HG02870 (cell line): ENCODE measurements around the gene METTL1.

Experiments used
- ATAC-seq: cut with Tn5 transposase; IDR thresholded peaks from one replicate; pipeline ENCODE4 v1.9.1; 2021; ENCODE audit warnings: mild to moderate bottlenecking, moderate library complexity; ENCODE audit not compliant: unreplicated experiment

METTL1 gene

DNA sequence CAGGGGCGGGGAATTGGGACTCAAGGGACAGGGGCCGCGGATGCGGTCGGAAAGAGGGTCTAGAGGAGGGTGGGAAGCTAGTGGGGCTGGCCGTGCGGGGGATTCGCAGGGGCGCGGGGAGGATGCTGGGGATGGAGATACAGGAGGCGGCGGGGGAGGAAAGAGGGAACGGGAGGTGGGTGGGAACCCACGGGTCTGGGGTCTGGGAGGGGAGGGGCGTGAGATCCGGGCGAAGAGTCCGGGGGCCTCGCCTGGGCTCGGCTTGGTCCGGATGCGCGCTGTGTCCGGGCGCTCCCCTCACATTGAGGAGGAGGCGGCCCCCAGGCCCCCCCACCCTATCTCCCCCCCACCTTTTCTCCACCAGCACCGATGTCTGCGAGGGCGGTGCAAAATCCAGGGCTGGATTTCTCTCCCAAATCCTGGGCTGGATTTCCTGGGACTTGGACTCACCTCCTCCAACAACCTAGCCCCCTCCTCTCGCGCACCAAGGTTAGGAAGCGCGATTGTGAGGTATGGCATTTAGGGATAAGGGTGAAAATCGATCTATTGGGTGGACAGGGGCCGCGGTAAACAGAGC, 33.2 kb downstream of the METTL1 start, which contains the start of gene AGAP2:
AGAP2 (minus strand) TSS at position 82 of the 577 bp plus-strand sequence. CDS start 496 bp downstream, outside the sequence.
- no peak for ATAC-seq

DNA sequence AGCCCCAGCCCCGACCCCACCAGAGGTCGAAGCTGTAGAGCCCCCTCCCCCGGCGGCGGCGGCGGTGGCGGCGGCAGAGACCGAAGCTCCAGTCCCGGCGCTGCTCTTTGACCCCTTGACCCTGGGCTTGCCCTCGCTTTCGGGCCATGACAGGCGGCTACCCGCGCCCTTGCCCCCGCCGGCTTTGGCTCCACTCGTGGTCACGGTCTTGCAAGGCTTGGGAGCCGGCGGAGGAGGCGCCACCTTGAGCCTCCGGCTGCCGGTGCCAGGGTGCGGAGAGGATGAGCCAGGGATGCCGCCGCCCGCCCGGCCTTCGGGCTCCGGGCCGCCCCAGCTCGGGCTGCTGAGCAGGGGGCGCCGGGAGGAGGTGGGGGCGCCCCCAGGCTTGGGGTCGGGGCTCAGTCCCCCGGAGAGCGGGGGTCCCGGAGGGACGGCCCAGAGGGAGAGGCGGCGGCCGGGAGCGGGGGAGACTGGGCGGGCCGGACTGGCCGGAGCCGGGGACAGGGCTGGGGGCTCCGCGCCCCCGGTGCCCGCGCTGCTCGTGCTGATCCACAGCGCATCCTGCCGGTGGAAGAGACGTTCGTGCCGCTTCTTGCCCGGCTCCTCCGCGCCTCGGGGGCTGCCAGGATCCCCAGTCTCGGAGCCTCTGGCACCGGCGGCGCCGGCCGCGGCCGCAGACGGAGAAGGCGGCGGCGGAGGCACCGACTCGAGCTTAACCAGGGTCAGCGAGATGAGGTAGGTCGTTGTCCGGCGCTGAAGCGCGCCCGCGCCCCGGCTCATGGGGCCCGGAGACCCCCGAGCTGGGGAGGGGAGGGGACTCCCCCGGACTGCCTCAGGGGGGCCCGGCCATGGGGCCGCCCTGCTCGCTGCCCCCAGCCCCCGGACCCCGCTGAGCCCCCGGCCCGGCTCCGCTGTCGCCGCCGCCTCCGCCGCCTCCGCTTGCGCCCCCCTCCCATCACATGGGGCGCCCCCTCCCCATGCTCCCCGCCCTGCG, 34.1 kb downstream of the METTL1 start:
- ATAC-seq, result no peak

DNA sequence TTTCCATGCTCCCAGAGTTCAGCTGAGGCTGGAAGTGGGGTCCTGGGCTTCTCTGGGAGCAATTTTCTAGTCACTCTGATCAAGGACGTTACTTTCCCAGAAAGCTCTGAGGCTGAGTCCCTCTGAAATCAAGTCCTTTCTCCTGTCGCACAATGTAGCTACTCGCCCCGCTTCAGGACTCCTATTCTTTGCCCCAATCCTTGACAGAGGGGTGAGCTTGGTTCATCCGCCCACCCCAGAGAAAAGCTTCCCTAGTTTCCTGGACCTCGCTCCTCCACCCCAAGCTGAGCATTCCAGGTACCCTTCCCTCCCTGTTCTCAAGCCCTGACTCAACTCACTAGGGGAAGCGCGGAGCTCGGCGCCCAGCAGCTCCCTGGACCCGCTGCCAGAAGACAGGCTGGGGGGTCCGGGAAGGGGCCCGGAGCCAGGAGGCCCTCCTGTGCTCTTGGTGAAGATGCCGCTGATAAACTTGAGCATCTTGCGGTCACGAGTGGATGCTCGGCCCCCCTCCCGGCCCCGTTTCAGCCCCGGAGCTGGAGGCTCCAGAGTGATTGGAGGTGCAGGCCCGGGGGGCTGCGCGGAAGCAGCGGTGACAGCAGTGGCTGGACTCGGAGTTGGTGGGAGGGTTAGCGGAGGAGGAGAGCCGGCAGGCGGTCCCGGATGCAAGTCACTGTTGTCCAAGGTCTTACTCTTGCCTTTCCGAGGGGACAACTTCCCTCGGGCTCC, 35.0 kb downstream of the METTL1 start:
- no peak for ATAC-seq

DNA sequence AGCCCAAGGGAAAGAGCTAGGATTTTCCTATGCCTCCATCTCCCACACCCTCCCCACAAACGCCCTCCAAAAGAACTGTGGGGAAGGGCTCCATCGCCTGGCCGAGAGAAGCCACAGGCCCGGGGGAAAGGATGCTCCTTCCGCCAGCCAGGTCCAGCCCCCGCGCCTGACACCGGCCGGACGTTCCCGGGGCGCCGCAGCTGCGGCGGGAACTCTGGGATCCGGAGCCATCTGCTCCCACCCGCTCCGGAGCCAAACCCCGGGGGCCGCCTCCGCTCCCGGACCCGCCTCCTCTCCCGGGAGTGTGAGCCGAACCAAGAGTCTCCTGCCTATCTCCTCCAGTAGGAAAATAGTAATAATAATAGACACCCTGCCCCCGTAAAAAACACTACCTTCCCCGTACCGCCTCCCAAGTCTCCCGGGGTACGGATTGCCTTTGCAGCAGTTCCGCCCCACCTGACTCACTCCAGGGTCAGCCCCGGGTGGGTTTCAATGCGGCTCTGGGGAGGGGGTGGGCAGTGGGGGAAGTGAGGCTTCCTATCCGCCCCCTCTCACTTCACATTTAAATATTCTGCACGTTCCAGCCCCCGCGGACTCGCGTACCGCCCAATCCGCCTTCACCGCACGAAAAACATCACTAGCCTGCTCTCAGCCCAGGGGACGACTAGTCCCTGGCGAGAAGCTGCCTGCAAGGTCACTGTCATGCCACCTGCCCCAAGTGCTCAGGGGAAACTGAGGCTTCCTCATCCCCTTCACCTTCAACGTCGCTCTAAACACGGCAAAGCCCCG, 35.8 kb downstream of the METTL1 start:
- no peak for ATAC-seq

DNA sequence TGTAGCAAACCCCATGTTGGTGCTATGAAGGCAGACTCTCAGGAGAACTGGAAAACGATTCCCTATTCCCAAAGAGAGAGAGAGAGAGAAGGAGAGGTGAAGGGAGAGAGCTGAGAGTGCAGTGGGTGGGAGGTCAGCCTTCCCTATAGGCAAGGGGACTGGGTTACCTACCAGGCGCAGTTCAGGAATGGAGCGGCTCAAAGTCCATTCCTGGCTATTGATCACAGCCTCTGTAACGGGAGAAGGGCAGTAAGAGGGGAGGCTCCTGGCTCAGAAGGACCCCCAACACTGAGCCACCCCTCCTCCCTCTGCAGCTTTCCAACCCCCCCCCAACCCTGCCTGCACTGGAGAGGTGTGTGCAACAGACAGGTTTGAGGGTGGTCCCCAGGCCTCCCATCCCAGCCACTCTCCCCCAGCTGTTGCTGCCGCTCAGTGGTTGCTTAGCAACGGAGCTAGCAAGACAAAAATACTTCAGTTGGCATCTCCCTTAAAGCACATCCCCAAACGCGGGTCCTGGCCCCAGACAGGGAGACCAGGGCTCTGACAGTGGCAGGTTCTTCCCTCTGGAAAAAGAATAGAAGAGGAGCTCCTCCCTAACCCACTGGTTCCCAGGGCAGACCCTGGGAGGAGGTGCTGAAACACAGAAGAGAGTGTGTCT, 36.6 kb downstream of the METTL1 start:
- ATAC-seq, result no peak

DNA sequence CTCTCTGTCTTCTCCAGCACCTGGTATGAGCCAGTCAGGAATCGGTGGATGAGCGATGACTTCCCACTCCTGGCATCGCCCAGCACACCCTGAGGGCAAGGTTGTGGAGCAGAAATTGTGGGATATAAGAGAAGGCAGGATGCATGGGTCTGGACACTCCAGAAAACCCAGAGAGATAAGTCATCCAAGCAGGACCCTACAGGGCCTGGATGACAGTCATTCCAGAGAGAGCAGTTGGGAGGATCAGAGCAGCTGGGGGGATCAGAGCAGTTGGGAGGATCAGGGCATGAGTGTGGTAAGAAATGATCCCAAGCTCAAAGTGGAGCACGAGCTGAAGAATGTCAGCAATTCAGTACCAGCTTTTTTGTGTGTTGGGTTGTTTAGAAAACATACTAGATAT, 37.3 kb downstream of the METTL1 start:
- no peak for ATAC-seq

DNA sequence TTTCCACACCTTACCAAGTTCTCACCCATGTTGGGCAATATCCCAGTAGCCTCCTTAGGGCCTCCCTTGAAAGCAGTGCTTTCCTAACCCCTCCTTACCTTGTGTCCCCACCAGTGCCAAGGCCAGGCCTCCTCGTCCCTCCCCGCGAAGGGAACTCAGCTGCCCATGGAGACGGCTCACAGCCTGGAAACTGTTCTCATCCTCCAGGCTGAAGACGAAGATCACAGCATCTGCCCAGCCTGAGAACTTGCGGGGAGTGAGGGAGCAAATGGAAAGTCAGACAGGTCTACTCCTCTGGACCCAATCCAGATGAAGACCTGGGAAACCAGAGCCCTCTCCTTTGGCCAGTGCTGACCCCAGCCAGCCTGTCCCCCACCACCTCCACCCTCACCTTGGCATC, 38.0 kb downstream of the METTL1 start:
- no peak for ATAC-seq

DNA sequence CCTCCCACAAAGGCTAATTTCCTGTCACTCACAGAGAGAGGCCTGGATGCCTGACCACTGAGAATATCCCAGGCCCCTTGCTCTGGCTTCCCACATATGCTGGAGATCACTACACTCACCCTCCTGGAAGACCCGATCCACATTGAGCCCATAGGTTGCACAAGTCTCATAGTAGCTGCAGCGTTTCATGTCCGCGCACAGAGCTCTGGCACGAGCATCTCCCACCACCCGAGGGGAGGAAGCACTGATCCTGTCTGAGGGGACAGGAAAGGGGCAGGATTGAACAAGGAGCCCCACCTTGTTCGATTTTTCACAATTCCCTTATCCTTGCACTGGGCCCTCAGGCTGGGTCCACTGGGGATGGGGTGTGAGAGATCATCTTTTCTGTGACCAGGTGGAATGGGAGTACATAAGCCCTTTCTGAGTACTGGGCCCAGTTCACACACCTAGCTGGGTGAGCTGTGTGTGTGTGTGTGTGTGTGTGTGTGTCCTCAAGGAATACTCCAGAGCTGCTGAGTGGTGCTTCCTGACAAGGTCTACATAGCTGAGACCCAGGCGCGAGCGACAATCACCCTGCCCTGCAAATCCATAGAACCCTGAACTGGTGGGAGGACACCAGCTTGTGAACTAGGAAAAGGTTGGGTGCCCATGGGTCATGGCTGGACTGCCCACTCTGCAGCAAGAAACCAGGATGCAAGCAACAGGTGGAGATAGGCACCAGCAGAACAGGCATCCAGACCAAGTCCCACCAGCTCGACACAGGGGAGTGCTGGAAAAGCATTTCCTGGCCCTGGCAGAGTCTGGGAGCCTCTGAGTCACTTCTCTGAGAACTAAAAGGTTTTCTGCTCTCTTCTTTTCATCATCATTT, 38.9 kb downstream of the METTL1 start:
- ATAC-seq, result no peak

DNA sequence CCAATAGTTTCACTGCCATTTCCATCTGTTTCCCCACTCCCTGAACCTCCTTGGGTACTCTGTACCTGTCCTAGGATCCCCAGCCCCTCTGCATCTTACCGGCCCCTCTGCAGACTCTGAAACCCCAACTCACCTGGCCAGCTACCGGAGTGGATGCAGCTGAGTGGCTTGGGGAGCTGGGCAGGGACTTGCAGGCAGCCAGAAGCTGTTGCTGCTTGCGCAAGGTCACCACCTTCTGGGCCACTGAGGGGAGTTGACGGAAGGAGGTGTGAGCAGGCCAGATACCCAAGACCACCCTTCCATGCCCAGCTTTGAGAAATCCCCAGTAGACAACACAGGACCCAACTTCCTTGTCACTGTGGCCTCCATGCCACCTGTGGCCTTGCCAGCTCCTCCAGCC, 39.6 kb downstream of the METTL1 start:
- ATAC-seq, result no peak

DNA sequence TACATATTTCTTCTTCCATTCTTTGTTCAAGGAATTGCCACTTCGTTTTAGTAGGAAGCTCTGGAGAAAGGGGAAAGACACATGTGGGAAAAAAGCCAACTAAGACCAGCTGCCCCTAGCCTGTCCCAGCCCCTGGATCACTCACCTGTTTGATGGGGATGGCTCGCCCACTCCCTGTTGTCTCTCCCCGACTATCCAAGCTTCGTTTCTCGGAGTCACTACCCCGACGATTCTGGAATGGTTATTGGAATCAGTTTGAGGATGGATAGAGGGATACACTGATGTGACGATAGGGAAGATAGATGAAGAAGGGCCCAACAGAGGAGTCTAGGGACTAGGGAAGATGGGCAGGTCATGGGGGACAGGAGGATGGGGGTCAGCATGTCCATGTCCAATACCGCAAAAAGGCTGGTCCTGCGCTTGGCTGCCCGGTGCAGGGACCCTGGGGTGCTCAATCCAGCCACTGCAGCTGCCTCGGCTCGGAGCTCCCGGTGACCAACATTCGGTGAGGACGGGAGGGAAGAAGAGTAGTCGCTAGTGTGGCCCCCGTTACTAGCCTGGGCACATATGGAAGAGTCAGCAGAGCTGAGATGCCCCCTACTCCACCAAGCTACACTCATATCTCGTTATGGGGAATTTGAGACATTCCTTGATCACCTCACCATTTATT, 40.4 kb downstream of the METTL1 start:
- ATAC-seq, result no peak

DNA sequence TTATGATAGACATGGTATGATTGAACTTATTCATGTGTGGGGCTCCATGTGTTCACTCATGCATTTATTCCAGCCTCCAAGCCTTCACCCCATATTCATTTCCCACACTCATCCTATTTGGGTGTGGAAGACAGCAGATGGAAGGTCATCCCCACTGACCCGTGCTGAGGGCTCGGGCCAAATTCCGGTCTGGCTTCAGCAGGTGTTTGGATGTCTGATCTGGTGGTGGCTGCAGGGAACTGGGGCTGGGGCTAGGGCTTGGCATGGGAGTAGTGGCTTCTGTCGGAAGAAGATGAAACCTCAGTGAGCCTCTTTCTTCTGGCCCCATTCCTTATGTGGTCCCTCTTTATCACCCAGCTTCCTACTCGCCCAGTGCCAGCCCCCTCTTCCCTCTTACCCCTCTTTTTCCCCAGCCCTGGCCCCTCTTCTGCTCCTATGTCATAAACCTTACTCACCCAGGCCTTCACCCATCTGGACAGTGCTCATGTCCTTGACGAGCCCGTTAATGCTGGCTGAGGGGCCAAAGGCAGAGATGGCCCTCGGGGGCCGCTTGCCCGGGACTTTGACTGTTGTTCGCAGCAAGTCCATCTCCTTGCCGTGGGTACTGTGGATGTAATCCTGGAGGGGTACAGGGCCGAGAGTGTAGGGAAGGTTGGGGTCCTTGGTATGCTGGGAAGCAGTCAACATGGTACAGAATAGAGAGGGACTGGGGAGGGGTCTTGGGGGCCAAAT, 41.4 kb downstream of the METTL1 start:
- ATAC-seq, result no peak

DNA sequence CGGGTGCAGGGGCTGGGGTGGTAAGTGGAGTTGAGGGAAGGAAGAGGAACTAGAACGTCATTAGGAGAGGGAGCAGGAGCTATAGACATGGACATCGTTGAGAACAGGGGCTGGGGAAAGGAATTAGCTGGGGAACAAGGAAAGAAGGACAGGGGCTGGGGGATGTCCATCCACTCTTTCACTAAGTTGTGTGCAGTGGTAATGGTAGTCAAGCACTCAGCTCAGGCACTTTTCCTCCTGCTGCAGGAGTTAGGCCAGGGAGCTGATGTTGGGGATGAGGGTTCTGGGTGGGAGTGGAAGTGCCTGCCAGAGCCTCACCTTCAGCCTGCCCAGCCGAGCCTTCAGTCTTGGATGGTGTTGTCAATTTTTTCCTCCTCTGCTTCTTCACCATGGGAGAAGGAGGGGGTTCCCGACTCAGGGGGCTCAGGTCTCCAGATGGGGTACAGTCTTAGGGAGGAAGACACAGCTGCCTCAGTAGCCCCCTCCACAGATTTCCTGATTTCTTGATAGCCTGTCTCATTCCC, 42.5 kb downstream of the METTL1 start:
- no peak for ATAC-seq

DNA sequence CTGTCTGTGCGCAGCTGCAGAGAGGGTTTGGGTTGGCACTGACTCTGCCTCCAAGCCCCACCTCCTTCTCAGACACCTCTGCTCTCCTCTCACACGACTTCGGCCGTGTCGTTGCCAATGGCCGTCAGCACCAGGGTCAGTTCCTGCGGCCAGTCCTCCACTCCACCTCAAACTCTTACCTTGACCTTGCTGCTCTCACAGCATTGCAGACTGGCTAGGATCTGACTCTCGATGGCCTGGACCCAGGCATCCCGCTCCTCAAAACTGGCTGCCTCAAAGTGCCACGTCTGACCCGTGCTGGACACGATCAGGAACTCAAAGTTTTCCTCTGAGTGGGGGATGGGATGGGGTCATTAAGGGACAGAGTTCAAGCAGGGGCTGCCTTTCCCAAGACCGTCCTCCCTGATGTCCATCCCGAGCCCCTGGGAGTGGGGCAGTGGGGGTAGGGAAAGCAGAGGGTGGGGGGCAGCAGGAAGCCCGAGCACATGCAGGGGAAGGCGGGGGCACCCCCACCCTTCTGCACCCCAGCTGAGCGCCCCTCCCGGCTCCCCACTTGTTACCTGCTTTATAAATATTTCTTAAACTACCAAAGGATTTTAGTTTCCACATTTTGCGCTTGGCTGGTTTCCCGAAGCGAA, 44.0 kb downstream of the METTL1 start:
- ATAC-seq, result no peak

DNA sequence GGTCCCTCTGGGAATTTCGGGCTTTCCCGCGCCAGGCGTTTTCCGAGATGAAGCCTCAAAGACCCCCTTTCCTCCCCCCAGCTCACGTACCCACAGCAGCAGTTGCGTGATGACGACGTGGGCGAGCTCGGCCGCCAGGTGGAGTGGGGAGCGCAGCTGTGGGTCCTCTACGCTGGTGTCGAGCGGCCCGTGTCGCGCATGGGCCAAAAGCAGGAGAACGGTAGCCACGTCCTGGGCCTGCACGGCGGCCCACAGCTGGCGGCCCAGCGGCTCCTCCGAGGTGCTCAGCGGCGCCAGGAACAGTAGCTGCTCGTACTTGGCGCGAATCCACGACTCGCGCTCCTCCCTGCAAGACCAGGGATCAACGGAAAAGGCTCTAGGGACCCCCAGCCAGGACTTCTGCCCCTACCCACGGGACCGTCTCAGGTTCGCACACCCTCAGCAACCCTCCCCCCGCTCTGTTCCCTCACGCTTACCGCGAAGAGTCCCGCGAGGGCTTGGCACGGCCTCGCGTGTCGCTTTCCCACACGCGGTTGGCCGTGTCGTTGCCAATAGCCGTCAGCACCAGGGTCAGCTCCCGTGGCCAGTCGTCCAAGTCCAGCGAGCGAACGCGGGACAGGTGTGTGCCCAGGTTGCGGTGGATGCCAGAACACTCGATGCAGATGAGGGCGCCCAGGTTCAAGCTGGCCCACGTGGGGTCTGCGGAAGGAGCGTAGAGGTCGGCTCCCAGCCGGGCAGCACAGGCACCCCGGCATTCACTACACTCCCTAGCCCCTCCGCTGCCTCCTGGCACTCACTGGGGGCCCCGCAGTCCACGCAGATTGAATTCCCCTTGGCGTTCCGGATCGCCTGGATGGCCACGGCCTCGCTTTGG, 44.8 kb downstream of the METTL1 start:
- no peak for ATAC-seq

DNA sequence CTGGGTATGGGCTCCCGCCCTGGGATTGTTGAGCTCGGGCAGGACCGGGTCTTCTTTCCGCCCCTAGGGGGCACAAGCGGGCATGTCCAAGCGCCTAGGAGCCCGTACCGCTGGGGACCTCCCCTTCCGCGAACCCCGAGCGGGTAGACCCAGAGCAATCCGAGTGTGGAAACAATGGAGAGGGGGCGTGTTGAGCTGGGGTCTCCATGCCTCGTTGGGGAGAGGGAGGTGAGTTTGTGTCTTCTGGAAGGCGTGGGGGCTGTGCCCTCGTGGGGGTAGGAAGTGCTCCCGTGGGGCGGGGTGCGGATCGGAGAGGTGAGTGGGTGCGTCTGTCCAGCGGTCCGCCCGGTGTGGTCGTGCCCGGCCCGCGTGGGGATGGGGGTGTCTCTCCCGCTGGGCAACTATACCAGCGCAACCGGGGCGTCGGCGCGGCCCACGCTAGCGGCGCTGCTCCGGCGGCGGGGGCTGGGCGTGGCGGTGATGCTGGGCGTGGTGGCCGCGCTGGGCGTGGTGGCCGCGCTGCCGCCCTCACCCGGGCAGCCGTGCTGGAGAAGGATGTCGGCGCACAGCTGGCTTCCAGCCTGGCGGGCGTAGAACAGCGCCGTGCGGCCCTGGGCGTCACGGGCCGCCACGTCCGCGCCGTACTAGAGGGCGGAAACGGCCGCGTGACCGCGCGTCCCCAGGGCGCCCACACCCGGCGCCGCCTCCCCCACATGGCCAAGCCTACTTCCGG, 45.6 kb downstream of the METTL1 start:
- no peak for ATAC-seq

DNA sequence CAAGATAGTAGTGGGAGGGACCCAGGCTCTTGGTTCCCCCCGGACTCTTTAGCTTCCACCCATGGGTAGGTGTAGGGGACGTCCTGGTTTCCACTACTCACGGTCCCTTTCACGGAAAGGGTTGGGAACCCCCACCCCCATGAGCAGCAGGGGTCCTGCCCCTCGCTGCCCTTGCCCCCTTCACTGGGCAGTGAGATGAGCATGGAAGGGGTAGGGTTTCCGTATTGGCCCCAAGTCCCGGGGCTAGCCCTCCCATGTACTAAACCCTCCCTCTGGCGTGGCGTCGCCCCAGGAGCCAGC, 46.1 kb downstream of the METTL1 start:
- ATAC-seq, result no peak
